Right ventricle myocardium inferior (tissue), 1 donor: ENCODE results near the gene MED16. TPM values are rescaled to one million over a fixed set of nuclear protein-coding genes. Genes with fewer than 3 reads are reported as not detected.
"Not testable (repeated sequence)": the region's sequence is repeated elsewhere in the genome, so short reads cannot be mapped to it uniquely, and the experiment has no call there.

Experiments
- ATAC-seq: fragments of 200-7000 bp; cut with Tn5 transposase; one replicate; pipeline ENCODE4 v1.9.1; 2020; ENCODE audit warnings: mild to moderate bottlenecking, moderate library complexity
- DNase-seq: peaks from one replicate; pipeline ENCODE4 v3.0.0; 2021; ENCODE audit errors: missing footprints
- intact Hi-C: fragments of 100-400 bp; cut with DNase I; formaldehyde crosslinking; loops from one replicate; pipeline ENCODE4 v1.11.0; 2022
- total RNA-seq: library from RNA; stranded (reverse); fragmentation: NEBNext Ultra II Directional; extraction: Animal tissue kit (Norgen Biotek cat#: 25700); gene quantifications from one replicate; pipeline ENCODE4 v1.2.1, GENCODE V29; 2021
- donor health status: DM: no; HTN: yes; CAD: no; lungs with severe emphysema.

Gene MED16
- total RNA-seq, 1 donor from 2014 or later, result 23.5 TPM

GRCh38 chr19:897442-898039 lies 4.6 kb upstream of the MED16 start:
- DNase-seq, result no peak
- no peak for ATAC-seq
- intact Hi-C loops, result no loop called here

- intact Hi-C loops, result no loop called here
- ATAC-seq (no peak), DNase-seq (no peak)
These were observed 4.0 kb upstream of the MED16 start for GRCh38 chr19:896999-897398.

- intact Hi-C loops, result no loop called here
- DNase-seq, result no peak
- no peak for ATAC-seq
These were observed 3.4 kb upstream of the MED16 start for GRCh38 chr19:896434-896833.

GRCh38 chr19:892243-892893 lies 619 bp downstream of the MED16 start:
- intact Hi-C loops, result no loop called here
- DNase-seq, result no peak
- no peak for ATAC-seq

GRCh38 chr19:891421-892200 lies 1.4 kb downstream of the MED16 start:
- ATAC-seq, intact Hi-C loops, DNase-seq: not testable (repeated sequence)

GRCh38 chr19:890831-891230 lies 2.2 kb downstream of the MED16 start:
- intact Hi-C loops, result no loop called here
- DNase-seq, result no peak
- ATAC-seq, result no peak

GRCh38 chr19:889662-890295 lies 3.2 kb downstream of the MED16 start:
- intact Hi-C loops, result no loop called here
- DNase-seq, result no peak
- no peak for ATAC-seq

GRCh38 chr19:888581-889385 lies 4.2 kb downstream of the MED16 start:
- intact Hi-C loops, result no loop called here
- no peak for ATAC-seq
- no peak for DNase-seq

- ATAC-seq (no peak), DNase-seq (no peak)
- intact Hi-C loops, result no loop called here
These were observed 5.4 kb downstream of the MED16 start for GRCh38 chr19:887599-887998.

GRCh38 chr19:887072-887471 lies 5.9 kb downstream of the MED16 start:
- intact Hi-C loops, result no loop called here
- no peak for ATAC-seq
- no peak for DNase-seq

- no peak for ATAC-seq
- DNase-seq, result no peak
- intact Hi-C loops, result no loop called here
These were observed 7.3 kb downstream of the MED16 start for GRCh38 chr19:885536-886224.

- no peak for DNase-seq
- ATAC-seq, result no peak
These were observed 8.4 kb downstream of the MED16 start for GRCh38 chr19:884420-885211.

GRCh38 chr19:883661-884211 lies 9.3 kb downstream of the MED16 start:
- ATAC-seq (no peak), DNase-seq (no peak)
- intact Hi-C loops, result no loop called here

More at GRCh38 chr19:884420-885211, 8.4 kb downstream of the MED16 start:
- intact Hi-C loops, result no loop called here

GRCh38 chr19:882871-883497 lies 10.0 kb downstream of the MED16 start:
- intact Hi-C loops, result no loop called here
- ATAC-seq, result no peak
- no peak for DNase-seq

- DNase-seq (no peak), ATAC-seq (no peak)
- intact Hi-C loops, result no loop called here
These were observed 11.5 kb downstream of the MED16 start for GRCh38 chr19:881385-882071.

GRCh38 chr19:879711-880438 lies 13.1 kb downstream of the MED16 start:
- intact Hi-C loops, result no loop called here
- ATAC-seq, result no peak
- DNase-seq, result no peak
